Transverse colon (tissue), 3 donors: ENCODE measurements around the gene NPVF.

Experiments used
- POLR2A ChIP-seq: fragments of 450-650 bp; IDR thresholded peaks from one replicate; pipeline ENCODE4 v1.6.1; 2016; ENCODE audit warnings: antibody characterized with exemption, mild to moderate bottlenecking, moderate library complexity
- TF ChIP-seq, protein P1 (sequence below), 5 experiments: fragments of 200-600 bp in 3 of 5; fragments of 450-650 bp in 2 of 5; sonication (generic) in 3 of 5; IDR thresholded peaks; 1 replicate in 2 of 5; 2 replicates in 3 of 5; pipeline ENCODE4 v1.5.1; 2016 to 2017; ENCODE audit warnings: antibody characterized with exemption in 5 of 5, inconsistent platforms in 3 of 5, mild to moderate bottlenecking in 2 of 5, moderate library complexity in 1 of 5

DNA sequence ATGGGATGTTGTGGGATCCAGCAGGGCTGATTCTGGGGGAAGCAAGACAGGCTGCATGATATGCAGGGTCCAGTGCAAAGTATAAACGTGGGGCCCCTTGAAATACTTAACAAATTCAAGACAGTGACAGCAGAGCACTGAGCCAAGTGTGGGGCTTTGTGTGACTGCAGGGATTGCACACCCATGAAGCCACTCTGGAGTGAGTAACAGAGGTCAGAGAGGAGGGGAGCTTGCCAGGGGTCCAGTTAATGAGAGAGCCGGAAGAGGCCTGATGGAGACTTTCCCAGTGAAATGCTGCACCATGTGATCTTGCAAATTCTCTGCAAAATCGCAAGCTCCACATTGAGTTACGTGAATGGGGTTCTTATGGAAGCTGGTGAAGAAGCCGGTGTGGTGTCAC is 5.6 kb downstream of the NPVF start:
- TF ChIP-seq, protein P1, sequence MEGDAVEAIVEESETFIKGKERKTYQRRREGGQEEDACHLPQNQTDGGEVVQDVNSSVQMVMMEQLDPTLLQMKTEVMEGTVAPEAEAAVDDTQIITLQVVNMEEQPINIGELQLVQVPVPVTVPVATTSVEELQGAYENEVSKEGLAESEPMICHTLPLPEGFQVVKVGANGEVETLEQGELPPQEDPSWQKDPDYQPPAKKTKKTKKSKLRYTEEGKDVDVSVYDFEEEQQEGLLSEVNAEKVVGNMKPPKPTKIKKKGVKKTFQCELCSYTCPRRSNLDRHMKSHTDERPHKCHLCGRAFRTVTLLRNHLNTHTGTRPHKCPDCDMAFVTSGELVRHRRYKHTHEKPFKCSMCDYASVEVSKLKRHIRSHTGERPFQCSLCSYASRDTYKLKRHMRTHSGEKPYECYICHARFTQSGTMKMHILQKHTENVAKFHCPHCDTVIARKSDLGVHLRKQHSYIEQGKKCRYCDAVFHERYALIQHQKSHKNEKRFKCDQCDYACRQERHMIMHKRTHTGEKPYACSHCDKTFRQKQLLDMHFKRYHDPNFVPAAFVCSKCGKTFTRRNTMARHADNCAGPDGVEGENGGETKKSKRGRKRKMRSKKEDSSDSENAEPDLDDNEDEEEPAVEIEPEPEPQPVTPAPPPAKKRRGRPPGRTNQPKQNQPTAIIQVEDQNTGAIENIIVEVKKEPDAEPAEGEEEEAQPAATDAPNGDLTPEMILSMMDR (IDR thresholded peaks at IDR 0.05), result no peak
- no peak for TF ChIP-seq POLR2A
